Sigmoid colon (tissue), 4 donors: ENCODE results near the gene MAD1L1.

ENCODE experiments used
- CTCF ChIP-seq, 4 experiments: fragments of 450-650 bp in 3 of 4; fragments of 200-600 bp in 1 of 4; IDR thresholded peaks; one replicate each; pipeline ENCODE4 v1.5.1; 2016 to 2019; ENCODE audit warnings: antibody characterized with exemption in 4 of 4, mild to moderate bottlenecking in 3 of 4, moderate library complexity in 2 of 4
- POLR2A ChIP-seq, 2 donors: fragments of 450-650 bp; IDR thresholded peaks; one replicate each; pipeline ENCODE4 v1.6.1; 2016; ENCODE audit warnings: antibody characterized with exemption in 2 of 2, mild to moderate bottlenecking in 2 of 2, moderate library complexity in 2 of 2
- POLR2AphosphoS5 ChIP-seq, 4 donors: sonication (generic); formaldehyde crosslinking; IDR thresholded peaks; one replicate each; pipeline ENCODE4 v1.6.1; 2017; ENCODE audit warnings: antibody characterized with exemption in 4 of 4

- no peak for TF ChIP-seq CTCF (IDR thresholded peaks at IDR 0.05)
- no peak for TF ChIP-seq POLR2A (IDR thresholded peaks at IDR 0.05)
- no peak for TF ChIP-seq POLR2AphosphoS5 (IDR thresholded peaks at IDR 0.05)
These were observed 224.4 kb downstream of the MAD1L1 start for GRCh38 chr7:2008101-2008935.
